TTC549 (cell line): ENCODE measurements around the gene SAMD8.
"Not testable (repeated sequence)": the region's sequence is repeated elsewhere in the genome, so short reads cannot be mapped to it uniquely, and the experiment has no call there.

ENCODE experiments used
- FAIRE-seq: peaks from 2 replicates; lab custom pipeline; 2012; peaks lifted over from hg19 to GRCh38; lab: Jason Lieb, UNC

Gene SAMD8

GRCh38 chr10:75140246-75140645 lies 28.8 kb downstream of the SAMD8 start:
- no peak for FAIRE-seq

- no peak for FAIRE-seq
Measured at GRCh38 chr10:75143353-75143752, 31.9 kb downstream of the SAMD8 start.

- FAIRE-seq: no peak
Measured at GRCh38 chr10:75145590-75145989, 34.1 kb downstream of the SAMD8 start.

- no peak for FAIRE-seq
Measured at GRCh38 chr10:75146780-75147179, 35.3 kb downstream of the SAMD8 start.

- FAIRE-seq: no peak
Measured at GRCh38 chr10:75150656-75151055, 39.2 kb downstream of the SAMD8 start.

- no peak for FAIRE-seq
Measured at GRCh38 chr10:75159519-75159918, 48.1 kb downstream of the SAMD8 start.

- no peak for FAIRE-seq
Measured at GRCh38 chr10:75165684-75166622, 54.5 kb downstream of the SAMD8 start.

GRCh38 chr10:75166623-75166972 lies 55.1 kb downstream of the SAMD8 start:
- FAIRE-seq: no peak

GRCh38 chr10:75168275-75168674 lies 56.8 kb downstream of the SAMD8 start:
- no peak for FAIRE-seq

GRCh38 chr10:75170215-75170614 lies 58.8 kb downstream of the SAMD8 start:
- no peak for FAIRE-seq

- no peak for FAIRE-seq
Measured at GRCh38 chr10:75175046-75175445, 63.6 kb downstream of the SAMD8 start.

- FAIRE-seq: no peak
Measured at GRCh38 chr10:75176046-75176445, 64.6 kb downstream of the SAMD8 start.

GRCh38 chr10:75176736-75177135 lies 65.3 kb downstream of the SAMD8 start:
- FAIRE-seq: no peak

- no peak for FAIRE-seq
Measured at GRCh38 chr10:75179657-75180177, 68.3 kb downstream of the SAMD8 start.

- FAIRE-seq: no peak
Measured at GRCh38 chr10:75180592-75180991, 69.1 kb downstream of the SAMD8 start.

- no peak for FAIRE-seq
Measured at GRCh38 chr10:75181073-75181472, 69.6 kb downstream of the SAMD8 start.

GRCh38 chr10:75186310-75186709 lies 74.9 kb downstream of the SAMD8 start:
- FAIRE-seq: no peak

- no peak for FAIRE-seq
Measured at GRCh38 chr10:75187961-75188426, 76.5 kb downstream of the SAMD8 start.

GRCh38 chr10:75188522-75188921 lies 77.1 kb downstream of the SAMD8 start:
- FAIRE-seq: not testable (repeated sequence)

- no peak for FAIRE-seq
Measured at GRCh38 chr10:75189266-75190096, 78.0 kb downstream of the SAMD8 start.

GRCh38 chr10:75191821-75192568 lies 80.5 kb downstream of the SAMD8 start:
- FAIRE-seq: no peak

- FAIRE-seq: not testable (repeated sequence)
Measured at GRCh38 chr10:75194625-75195024, 83.2 kb downstream of the SAMD8 start.
